Lower leg skin (tissue), 3 donors: ENCODE results near the gene PEX13.

Source experiments
- POLR2A ChIP-seq, 2 donors: fragments of 450-650 bp; IDR thresholded peaks; one replicate each; pipeline ENCODE4 v1.6.1; 2016 to 2017; ENCODE audit warnings: antibody characterized with exemption in 2 of 2, mild to moderate bottlenecking in 1 of 2, moderate library complexity in 1 of 2
- TF ChIP-seq, protein P1 (sequence below), 3 donors: fragments of 450-650 bp; IDR thresholded peaks; one replicate each; pipeline ENCODE4 v1.5.1; 2016; ENCODE audit warnings: antibody characterized with exemption in 3 of 3, mild to moderate bottlenecking in 3 of 3, moderate library complexity in 2 of 3

DNA sequence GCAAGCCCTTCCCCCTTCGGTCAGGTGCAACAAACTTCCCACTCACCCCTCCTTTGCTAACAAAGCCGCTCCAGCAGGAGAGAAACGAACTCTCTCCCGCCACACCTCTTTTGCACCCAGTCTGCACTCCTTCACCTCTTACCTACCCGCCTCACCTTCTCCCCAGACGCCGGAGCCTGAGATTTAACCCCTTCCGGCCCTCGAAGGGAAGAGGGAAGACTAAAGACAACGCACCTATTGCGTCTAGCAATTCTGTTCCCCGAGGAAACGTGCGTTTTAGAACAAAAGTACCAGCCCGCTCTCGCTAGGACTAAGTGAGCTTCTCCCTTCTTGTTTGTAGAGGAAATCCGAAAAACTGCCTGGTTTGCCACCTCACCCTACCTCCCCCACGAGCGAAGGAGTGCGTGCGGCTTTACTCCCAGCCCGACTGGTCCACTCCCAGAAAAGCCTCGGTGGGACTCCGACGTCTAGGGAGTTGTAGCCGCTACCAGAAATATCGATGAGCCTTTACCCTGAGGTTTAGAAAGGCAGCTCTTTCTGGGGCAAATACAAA lies 441 bp upstream of the PEX13 start:
- no peak for TF ChIP-seq POLR2A (IDR thresholded peaks at IDR 0.05)
- TF ChIP-seq, protein P1, sequence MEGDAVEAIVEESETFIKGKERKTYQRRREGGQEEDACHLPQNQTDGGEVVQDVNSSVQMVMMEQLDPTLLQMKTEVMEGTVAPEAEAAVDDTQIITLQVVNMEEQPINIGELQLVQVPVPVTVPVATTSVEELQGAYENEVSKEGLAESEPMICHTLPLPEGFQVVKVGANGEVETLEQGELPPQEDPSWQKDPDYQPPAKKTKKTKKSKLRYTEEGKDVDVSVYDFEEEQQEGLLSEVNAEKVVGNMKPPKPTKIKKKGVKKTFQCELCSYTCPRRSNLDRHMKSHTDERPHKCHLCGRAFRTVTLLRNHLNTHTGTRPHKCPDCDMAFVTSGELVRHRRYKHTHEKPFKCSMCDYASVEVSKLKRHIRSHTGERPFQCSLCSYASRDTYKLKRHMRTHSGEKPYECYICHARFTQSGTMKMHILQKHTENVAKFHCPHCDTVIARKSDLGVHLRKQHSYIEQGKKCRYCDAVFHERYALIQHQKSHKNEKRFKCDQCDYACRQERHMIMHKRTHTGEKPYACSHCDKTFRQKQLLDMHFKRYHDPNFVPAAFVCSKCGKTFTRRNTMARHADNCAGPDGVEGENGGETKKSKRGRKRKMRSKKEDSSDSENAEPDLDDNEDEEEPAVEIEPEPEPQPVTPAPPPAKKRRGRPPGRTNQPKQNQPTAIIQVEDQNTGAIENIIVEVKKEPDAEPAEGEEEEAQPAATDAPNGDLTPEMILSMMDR (IDR thresholded peaks at IDR 0.05), result no peak
